ENCODE data around the gene TMEM17.
A peak's percentile ranks its signal among the peaks of the same experiment; 100 is the strongest.

Gene TMEM17

DNA sequence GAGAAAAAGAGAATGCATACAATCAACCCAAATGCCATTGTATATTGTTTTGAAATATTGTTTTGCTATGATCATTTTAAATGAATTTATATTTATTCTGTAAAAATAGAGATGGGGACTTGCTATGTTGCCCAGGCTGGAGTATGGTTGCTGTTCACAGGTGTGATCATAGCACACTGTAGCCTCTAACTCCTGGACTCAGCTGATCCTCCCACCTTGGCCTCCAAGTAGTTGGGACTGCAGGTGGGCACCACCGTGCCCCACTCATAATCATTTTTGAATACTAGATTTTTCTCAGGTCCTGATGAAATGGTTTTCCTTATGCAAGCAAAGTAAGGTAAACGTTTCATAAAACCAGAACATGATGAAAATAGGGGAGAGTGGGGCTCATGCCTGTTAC lies 46.3 kb downstream of the TMEM17 start:
- no peak overlapping the region for H3K4me3 ChIP-seq (ENCODE audit: control insufficient read depth, low read depth, low read length)
- TF ChIP-seq, protein P1, sequence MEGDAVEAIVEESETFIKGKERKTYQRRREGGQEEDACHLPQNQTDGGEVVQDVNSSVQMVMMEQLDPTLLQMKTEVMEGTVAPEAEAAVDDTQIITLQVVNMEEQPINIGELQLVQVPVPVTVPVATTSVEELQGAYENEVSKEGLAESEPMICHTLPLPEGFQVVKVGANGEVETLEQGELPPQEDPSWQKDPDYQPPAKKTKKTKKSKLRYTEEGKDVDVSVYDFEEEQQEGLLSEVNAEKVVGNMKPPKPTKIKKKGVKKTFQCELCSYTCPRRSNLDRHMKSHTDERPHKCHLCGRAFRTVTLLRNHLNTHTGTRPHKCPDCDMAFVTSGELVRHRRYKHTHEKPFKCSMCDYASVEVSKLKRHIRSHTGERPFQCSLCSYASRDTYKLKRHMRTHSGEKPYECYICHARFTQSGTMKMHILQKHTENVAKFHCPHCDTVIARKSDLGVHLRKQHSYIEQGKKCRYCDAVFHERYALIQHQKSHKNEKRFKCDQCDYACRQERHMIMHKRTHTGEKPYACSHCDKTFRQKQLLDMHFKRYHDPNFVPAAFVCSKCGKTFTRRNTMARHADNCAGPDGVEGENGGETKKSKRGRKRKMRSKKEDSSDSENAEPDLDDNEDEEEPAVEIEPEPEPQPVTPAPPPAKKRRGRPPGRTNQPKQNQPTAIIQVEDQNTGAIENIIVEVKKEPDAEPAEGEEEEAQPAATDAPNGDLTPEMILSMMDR (IDR thresholded peaks at IDR 0.05; ENCODE audit: control insufficient read depth, insufficient read depth, low read depth, low read length, missing control alignments): no peak
- DNase-seq (ENCODE audit: low read depth): no peak

DNA sequence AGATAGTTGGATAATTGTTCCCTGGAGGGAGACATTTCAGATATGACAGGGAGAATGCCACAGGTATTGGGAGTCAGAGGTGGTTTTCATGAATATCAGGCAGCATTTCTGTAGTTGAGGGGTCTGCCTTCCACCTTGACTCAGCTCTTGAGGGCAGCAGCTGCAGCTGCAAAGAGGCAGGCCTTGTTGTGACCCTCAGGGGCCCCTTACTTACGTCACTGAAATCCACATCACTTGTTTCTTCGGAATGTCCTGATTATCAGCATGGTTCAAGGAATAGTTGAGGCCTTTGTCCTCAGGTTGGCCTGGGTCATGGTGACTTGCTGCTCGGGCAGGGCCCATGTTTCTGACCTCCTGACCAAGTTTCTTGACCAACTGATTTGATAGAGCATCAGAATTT lies 46.9 kb downstream of the TMEM17 start:
- DNase-seq (ENCODE audit: low read depth): no peak
- TF ChIP-seq, protein P1 (IDR thresholded peaks at IDR 0.05; ENCODE audit: control insufficient read depth, insufficient read depth, low read depth, low read length, missing control alignments): no peak
- no peak overlapping the region for H3K4me3 ChIP-seq (ENCODE audit: control insufficient read depth, low read depth, low read length)

DNA sequence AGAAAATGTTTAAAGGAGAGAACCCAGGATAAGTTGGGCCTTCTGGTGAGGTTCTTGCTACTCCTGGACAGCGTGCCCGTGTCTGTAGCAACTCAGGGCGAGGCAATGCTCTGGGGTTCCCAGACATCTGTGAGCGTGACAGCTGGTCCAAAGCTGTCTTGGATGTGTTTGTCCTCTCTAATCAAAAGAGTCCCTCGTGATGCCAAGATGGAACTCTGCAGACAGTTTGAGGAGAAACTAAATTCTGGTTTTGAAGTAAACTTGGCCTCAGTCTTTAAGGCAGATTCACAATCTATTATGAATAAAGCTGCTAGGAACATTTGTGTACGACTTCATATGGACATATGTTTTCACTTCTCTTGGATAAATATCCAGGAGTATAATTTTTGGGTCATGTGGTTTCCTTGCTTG lies 47.3 kb downstream of the TMEM17 start:
- no peak for DNase-seq (ENCODE audit: low read depth)
- no peak overlapping the region for H3K4me3 ChIP-seq (ENCODE audit: control insufficient read depth, low read depth, low read length)
- TF ChIP-seq, protein P1 (IDR thresholded peaks at IDR 0.05; ENCODE audit: control insufficient read depth, insufficient read depth, low read depth, low read length, missing control alignments): no peak

DNA sequence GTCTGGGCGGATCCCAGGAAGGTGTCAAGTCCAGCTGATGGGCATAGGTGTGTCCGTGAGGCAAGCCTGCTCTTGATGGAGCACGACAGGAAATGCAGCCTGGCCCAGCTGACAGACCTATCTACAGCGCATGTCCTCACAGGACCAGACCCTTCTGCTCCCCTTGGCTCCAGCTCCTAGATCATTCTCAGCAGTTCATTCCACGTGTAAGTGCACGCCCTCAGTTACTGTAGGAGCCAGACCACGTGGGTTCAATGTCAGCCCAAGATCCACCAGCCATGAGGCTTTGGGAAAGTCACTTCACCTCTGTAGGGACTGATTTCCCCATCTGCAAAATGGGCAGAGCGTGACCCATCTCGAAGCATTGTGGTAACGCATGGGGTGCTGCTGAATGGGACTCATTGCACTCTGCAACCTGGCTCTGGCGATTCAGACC lies 47.8 kb downstream of the TMEM17 start:
- TF ChIP-seq, protein P1 (IDR thresholded peaks at IDR 0.05; ENCODE audit: control insufficient read depth, insufficient read depth, low read depth, low read length, missing control alignments): no peak
- H3K4me3 ChIP-seq (ENCODE audit: control insufficient read depth, low read depth, low read length): no peak overlapping the region
- no peak for DNase-seq (ENCODE audit: low read depth)

- TF ChIP-seq, protein P1 (IDR thresholded peaks at IDR 0.05; ENCODE audit: control insufficient read depth, insufficient read depth, low read depth, low read length, missing control alignments): no peak
- H3K4me3 ChIP-seq (ENCODE audit: control insufficient read depth, low read depth, low read length): peak overlapping the region; percentile 66
- no peak for DNase-seq (ENCODE audit: low read depth)
Measured at GRCh38 chr2:62457556-62457955, 48.4 kb downstream of the TMEM17 start.

DNA sequence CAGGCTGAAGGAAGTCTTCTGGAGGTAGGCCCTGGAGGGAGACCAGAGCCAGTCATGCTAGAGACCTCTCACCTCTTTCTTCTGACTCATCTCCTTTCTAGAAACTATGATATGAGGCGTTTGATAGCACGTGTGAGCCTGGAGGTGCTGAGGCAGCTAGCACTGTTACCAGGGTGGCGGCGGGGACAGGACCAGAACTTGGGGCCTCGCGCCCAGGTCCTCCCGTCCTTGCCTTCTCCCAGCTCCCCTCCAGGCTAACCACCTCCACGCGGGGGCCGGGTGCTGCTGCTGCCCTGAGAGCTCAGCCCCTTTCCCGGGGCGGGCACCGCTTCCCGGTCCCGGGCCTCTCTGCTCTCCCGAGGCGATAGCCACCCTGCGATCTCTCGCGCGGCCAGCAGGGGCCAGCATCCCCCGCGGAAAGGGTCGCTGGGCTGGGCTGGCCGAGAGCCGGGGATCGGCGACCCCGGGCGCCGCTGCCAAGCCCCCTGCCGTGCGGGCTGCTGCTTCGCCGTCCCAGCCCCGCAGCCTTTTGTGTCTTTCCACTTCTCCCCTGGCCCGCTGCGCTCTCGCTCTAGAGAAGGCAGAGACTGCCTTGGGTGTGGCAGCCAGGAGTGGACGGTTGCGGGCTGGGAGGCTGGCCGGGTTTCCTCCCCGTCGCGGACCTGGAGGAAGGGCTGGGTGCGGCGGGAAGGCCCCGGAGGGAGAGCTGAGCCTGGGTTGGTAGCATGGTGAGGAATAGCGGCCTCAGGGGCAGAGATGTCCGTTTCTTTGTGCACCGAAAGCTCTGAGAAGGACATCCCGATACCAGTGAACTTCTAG lies 49.1 kb downstream of the TMEM17 start:
- TF ChIP-seq, protein P1 (IDR thresholded peaks at IDR 0.05; ENCODE audit: control insufficient read depth, insufficient read depth, low read depth, low read length, missing control alignments): peak; percentile 80
- peak overlapping the region; percentile 66 for H3K4me3 ChIP-seq (ENCODE audit: control insufficient read depth, low read depth, low read length)
- no peak for DNase-seq (ENCODE audit: low read depth)

All from AG09309 (cell line).